ENCODE measurements around the gene PEX6. TPM values are rescaled to one million over a fixed set of nuclear protein-coding genes. Genes with fewer than 3 reads are reported as not detected.
"Not testable (repeated sequence)": the region's sequence is repeated elsewhere in the genome, so short reads cannot be mapped to it uniquely, and the experiment has no call there.

PEX6 gene
- total RNA-seq, 1 donor from 2014 or later: 8.9 TPM

DNA sequence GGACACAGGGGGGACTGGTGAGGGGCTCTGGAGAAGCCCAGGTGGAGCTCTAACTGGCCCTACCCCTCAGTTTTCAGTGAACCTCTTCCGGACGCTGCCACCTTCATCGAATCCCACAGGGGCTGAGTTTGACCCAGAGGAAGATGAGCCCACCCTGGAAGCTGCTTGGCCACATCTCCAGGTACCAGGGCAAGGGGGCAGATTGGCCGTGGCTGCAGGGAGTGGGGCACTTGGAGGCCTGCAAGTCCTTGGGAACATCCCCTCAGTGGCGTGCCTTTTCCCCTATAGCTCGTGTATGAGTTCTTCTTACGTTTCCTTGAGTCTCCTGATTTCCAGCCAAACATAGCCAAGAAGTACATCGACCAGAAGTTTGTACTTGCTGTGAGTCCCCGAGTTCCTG, 28.1 kb upstream of the PEX6 start:
- peaks cover 49 to 57% of the 10 kb centered on the region in 2 donors for H3K36me3 ChIP-seq
- DNase-seq (ENCODE audit: low spot score in 2 of 2): no peak
- H3K27ac ChIP-seq: no peak overlapping the region
- no peaks in the 10 kb centered on the region for H3K9me3 ChIP-seq
- intact Hi-C loops (cut with DNase I): no loop called here
- no peaks in the 10 kb centered on the region for H3K27me3 ChIP-seq
- H3K4me1 ChIP-seq: no peaks in the 10 kb centered on the region
- no peak overlapping the region for H3K4me3 ChIP-seq
- TF ChIP-seq, protein P1, sequence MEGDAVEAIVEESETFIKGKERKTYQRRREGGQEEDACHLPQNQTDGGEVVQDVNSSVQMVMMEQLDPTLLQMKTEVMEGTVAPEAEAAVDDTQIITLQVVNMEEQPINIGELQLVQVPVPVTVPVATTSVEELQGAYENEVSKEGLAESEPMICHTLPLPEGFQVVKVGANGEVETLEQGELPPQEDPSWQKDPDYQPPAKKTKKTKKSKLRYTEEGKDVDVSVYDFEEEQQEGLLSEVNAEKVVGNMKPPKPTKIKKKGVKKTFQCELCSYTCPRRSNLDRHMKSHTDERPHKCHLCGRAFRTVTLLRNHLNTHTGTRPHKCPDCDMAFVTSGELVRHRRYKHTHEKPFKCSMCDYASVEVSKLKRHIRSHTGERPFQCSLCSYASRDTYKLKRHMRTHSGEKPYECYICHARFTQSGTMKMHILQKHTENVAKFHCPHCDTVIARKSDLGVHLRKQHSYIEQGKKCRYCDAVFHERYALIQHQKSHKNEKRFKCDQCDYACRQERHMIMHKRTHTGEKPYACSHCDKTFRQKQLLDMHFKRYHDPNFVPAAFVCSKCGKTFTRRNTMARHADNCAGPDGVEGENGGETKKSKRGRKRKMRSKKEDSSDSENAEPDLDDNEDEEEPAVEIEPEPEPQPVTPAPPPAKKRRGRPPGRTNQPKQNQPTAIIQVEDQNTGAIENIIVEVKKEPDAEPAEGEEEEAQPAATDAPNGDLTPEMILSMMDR (IDR thresholded peaks at IDR 0.05): no peak

DNA sequence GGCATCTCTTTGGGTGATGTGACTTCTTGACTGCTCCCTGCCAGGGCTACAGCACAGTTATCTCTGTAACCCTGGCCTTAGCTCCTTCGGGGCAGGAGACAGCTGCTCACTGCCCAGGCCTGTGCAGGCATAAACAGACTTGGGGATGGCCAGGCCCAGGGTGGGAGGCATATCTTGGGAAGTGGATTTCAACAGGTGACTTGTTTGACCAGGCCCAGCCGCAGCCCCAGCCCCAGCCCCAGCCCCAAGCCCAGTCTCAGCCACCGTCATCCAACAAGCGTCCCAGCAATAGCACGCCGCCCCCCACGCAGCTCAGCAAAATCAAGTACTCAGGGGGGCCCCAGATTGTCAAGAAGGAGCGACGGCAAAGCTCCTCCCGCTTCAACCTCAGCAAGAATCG, 27.3 kb upstream of the PEX6 start:
- Histone ChIP-seq H3K4me1 (no peaks in the 10 kb centered on the region), H3K27ac (no peak overlapping the region), H3K36me3 (peaks cover 44 to 48% of the 10 kb centered on the region in 2 donors), H3K9me3 (no peaks in the 10 kb centered on the region), H3K4me3 (no peak overlapping the region), H3K27me3 (no peaks in the 10 kb centered on the region)
- intact Hi-C loops (cut with DNase I): no loop called here
- DNase-seq (ENCODE audit: low spot score in 2 of 2): no peak
- TF ChIP-seq, protein P1 (IDR thresholded peaks at IDR 0.05): no peak

DNA sequence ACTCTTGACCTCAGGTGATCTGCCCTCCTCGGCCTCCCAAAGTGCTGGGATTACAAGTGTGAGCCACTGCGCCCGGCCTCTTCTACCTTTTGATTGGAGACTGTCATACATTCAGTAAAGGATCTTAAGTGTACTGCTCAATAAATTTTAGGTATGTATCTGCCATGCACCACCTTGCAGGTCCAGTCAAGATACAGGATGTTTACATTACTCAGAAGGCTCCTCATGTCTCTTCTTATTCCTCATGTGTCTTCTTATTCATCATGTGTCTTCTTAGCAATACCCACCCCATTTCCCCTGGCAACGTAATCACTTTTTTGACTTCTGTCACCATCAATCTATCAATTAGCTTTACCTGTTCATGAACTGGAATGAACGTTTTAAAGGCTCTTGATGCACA, 26.9 kb upstream of the PEX6 start:
- DNase-seq (ENCODE audit: low spot score in 2 of 2): no peak
- Histone ChIP-seq H3K27me3 (no peaks in the 10 kb centered on the region), H3K27ac (no peak overlapping the region), H3K9me3 (no peaks in the 10 kb centered on the region), H3K4me3 (no peak overlapping the region), H3K4me1 (no peaks in the 10 kb centered on the region), H3K36me3 (peaks cover 40 to 44% of the 10 kb centered on the region in 2 donors)
- TF ChIP-seq, protein P1 (IDR thresholded peaks at IDR 0.05): no peak
- intact Hi-C loops (cut with DNase I): no loop called here

DNA sequence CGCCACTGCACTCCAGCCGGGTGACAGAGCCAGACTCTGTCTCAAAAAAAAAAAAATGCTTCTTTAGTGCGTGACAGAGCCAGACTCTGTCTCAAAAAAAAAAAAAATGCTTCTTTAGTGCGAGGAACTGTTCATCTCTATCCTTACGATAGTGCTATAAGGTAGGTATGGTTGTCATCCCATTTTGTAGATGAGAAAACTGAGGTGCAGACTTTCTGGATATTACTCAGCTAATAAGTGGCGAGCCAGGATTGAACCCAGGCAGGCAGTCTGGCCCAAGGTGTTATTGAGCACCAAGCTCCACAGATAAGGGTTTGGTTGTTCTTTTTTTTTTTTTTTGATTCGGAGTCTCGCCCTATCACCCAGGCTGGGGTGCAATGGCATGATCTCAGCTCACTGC, 22.9 kb upstream of the PEX6 start:
- intact Hi-C loops (cut with DNase I): no loop called here
- H3K27ac ChIP-seq: no peak overlapping the region
- DNase-seq (ENCODE audit: low spot score in 2 of 2): no peak

DNA sequence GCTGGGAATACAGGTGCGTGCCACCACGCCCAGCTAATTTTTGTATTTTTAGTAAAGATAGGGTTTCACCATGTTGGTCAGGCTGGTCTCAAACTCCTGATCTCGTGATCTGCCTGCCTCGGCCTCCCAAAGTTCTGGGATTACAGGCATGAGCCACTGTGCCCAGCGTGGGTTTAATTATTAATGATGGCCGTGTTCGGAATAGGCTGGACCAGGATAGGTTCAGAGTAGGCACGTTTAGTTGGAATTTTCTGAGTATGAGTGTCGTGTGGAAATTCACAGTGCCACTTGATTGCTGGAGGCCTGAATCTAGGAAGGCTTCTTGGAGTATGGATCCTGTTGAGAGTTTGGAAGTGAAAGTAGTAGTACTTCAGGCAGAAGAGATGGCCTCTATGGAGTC, 19.2 kb upstream of the PEX6 start:
- intact Hi-C loops (cut with DNase I); H3K27me3 ChIP-seq; H3K36me3 ChIP-seq: not testable (repeated sequence)

More for the DNA sequence above, 22.9 kb upstream of the PEX6 start:
- Histone ChIP-seq H3K9me3 (no peaks in the 10 kb centered on the region), H3K27me3 (no peaks in the 10 kb centered on the region), H3K4me1 (no peaks in the 10 kb centered on the region), H3K36me3 (peaks cover 8 to 9% of the 10 kb centered on the region in 2 donors), H3K4me3 (no peak overlapping the region)
- TF ChIP-seq, protein P1 (IDR thresholded peaks at IDR 0.05): no peak

DNA sequence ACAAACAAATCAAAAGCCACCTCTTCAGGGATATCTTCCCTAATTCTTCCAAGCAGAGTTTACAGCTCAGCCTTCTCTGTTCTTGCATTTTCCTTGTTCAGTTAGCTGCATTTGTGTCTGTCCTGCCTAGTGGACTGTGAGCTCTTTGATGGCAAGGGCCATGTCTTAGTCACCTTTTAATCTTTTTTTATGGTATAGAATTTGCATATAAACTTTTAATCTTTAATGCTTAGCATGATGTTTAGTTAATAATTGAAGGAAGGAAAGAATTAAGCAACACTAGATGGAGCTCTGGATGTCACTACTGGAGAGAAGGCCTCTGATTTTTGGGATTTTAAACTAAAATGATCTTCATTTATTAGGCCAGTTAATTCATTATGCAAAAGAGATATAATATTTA, 17.5 kb upstream of the PEX6 start:
- H3K36me3 ChIP-seq: peaks cover 0 to 4% of the 10 kb centered on the region in 2 donors
- no peaks in the 10 kb centered on the region for H3K9me3 ChIP-seq
- no peak for DNase-seq (ENCODE audit: low spot score in 2 of 2)
- no peaks in the 10 kb centered on the region for H3K4me1 ChIP-seq
- intact Hi-C loops (cut with DNase I): no loop called here
- TF ChIP-seq, protein P1 (IDR thresholded peaks at IDR 0.05): no peak
- no peaks in the 10 kb centered on the region for H3K27me3 ChIP-seq
- no peak overlapping the region for H3K4me3 ChIP-seq
- H3K27ac ChIP-seq: no peak overlapping the region

More for the DNA sequence above, 19.2 kb upstream of the PEX6 start:
- H3K9me3 ChIP-seq; H3K4me3 ChIP-seq; H3K4me1 ChIP-seq; DNase-seq (ENCODE audit: low spot score in 2 of 2); H3K27ac ChIP-seq: not testable (repeated sequence)
